Activated T-cell treated with anti-CD3 and anti-CD28 coated beads, Interleukin-2, amount 50 U/mL, for 24 hours (primary cell): ENCODE results near the gene HVCN1.
"Not testable (repeated sequence)": the region's sequence is repeated elsewhere in the genome, so short reads cannot be mapped to it uniquely, and the experiment has no call there.

Experiments
- DNase-seq: peaks from one replicate; pipeline ENCODE4 v3.0.0-alpha.2; 2020
- H3K27ac Mint-ChIP-seq: 2 replicates; pipeline ENCODE4 v1.8.0; 2020; ENCODE audit warnings: mild to moderate bottlenecking, mixed read lengths
- H3K27me3 Mint-ChIP-seq: 2 replicates; pipeline ENCODE4 v1.8.0; 2020; ENCODE audit warnings: mixed read lengths
- H3K36me3 Mint-ChIP-seq: 2 replicates; pipeline ENCODE4 v1.8.0; 2020; ENCODE audit warnings: low read depth, mixed read lengths
- H3K4me1 Mint-ChIP-seq: 2 replicates; pipeline ENCODE4 v1.8.0; 2020; ENCODE audit warnings: low read depth, mixed read lengths
- H3K4me3 Mint-ChIP-seq: 2 replicates; pipeline ENCODE4 v1.8.0; 2020; ENCODE audit warnings: mild to moderate bottlenecking, moderate library complexity, mixed read lengths
- H3K9me3 Mint-ChIP-seq: 2 replicates; pipeline ENCODE4 v1.8.0; 2020; ENCODE audit warnings: mixed read lengths

The HVCN1 gene

GRCh38 chr12:110688446-110689280, at the start of gene HVCN1:
Gene HVCN1, minus strand, starts transcription at chr12:110689115. Its CDS starts 5,870 bp downstream, at chr12:110683245.
- DNase-seq = peak; percentile 53
- Mint-ChIP-seq H3K36me3 (peaks cover 5% of the 10 kb centered on the region), H3K4me1 (peaks cover 30% of the 10 kb centered on the region), H3K9me3 (no peaks in the 10 kb centered on the region), H3K27ac (peak within 1 kb of the TSS; percentile 94), H3K27me3 (no peaks in the 10 kb centered on the region), H3K4me3 (peak within 1 kb of the TSS; percentile 82)

GRCh38 chr12:110737532-110737931, 48.6 kb upstream of the HVCN1 start:
- no peak for DNase-seq
- H3K27ac Mint-ChIP-seq = peak overlapping the region; percentile 89
- H3K27me3 Mint-ChIP-seq = no peaks in the 10 kb centered on the region
- H3K4me1 Mint-ChIP-seq = peaks cover 73% of the 10 kb centered on the region
- peak overlapping the region; percentile 99 for H3K4me3 Mint-ChIP-seq
- peaks cover 91% of the 10 kb centered on the region for H3K36me3 Mint-ChIP-seq
- H3K9me3 Mint-ChIP-seq = no peaks in the 10 kb centered on the region

- not testable (repeated sequence) for DNase-seq, H3K9me3 Mint-ChIP-seq, H3K27me3 Mint-ChIP-seq
- peaks cover 94% of the 10 kb centered on the region for H3K36me3 Mint-ChIP-seq
- peak overlapping the region; percentile 89 for H3K27ac Mint-ChIP-seq
- peak overlapping the region; percentile 51 for H3K4me3 Mint-ChIP-seq
- peaks cover 78% of the 10 kb centered on the region for H3K4me1 Mint-ChIP-seq
Measured at GRCh38 chr12:110737016-110737415, 48.1 kb upstream of the HVCN1 start.

GRCh38 chr12:110733900-110734299, 45.0 kb upstream of the HVCN1 start:
- Mint-ChIP-seq H3K27ac (peak overlapping the region; percentile 85), H3K4me1 (peaks cover 89% of the 10 kb centered on the region)

GRCh38 chr12:110733089-110733715, 44.3 kb upstream of the HVCN1 start:
- Mint-ChIP-seq H3K4me1 (peaks cover 89% of the 10 kb centered on the region), H3K9me3 (no peaks in the 10 kb centered on the region), H3K27ac (peak overlapping the region; percentile 85), H3K36me3 (peaks cover 97% of the 10 kb centered on the region), H3K27me3 (no peaks in the 10 kb centered on the region), H3K4me3 (no peak overlapping the region)
- DNase-seq = no peak

More at GRCh38 chr12:110733900-110734299, 45.0 kb upstream of the HVCN1 start:
- no peak for DNase-seq
- H3K9me3 Mint-ChIP-seq = no peaks in the 10 kb centered on the region
- no peaks in the 10 kb centered on the region for H3K27me3 Mint-ChIP-seq
- H3K4me3 Mint-ChIP-seq = peak overlapping the region; percentile 36
- H3K36me3 Mint-ChIP-seq = peaks cover 97% of the 10 kb centered on the region

- DNase-seq = no peak
- Mint-ChIP-seq H3K4me3 (no peak overlapping the region), H3K4me1 (peaks cover 87% of the 10 kb centered on the region), H3K36me3 (peaks cover 97% of the 10 kb centered on the region), H3K27ac (peak overlapping the region; percentile 85), H3K9me3 (no peaks in the 10 kb centered on the region), H3K27me3 (no peaks in the 10 kb centered on the region)
Measured at GRCh38 chr12:110732572-110732971, 43.7 kb upstream of the HVCN1 start.

- Mint-ChIP-seq H3K9me3 (no peaks in the 10 kb centered on the region), H3K27me3 (no peaks in the 10 kb centered on the region), H3K27ac (peak overlapping the region; percentile 67), H3K4me1 (peaks cover 90% of the 10 kb centered on the region), H3K4me3 (peak overlapping the region; percentile 27), H3K36me3 (peaks cover 99% of the 10 kb centered on the region)
- no peak for DNase-seq
Measured at GRCh38 chr12:110731479-110731878, 42.6 kb upstream of the HVCN1 start.

GRCh38 chr12:110728628-110729027, 39.7 kb upstream of the HVCN1 start:
- Mint-ChIP-seq H3K9me3 (no peaks in the 10 kb centered on the region), H3K36me3 (peaks cover 100% of the 10 kb centered on the region), H3K27me3 (no peaks in the 10 kb centered on the region), H3K27ac (peak overlapping the region; percentile 67), H3K4me3 (no peak overlapping the region), H3K4me1 (peaks cover 82% of the 10 kb centered on the region)
- no peak for DNase-seq

GRCh38 chr12:110726708-110727369, 37.9 kb upstream of the HVCN1 start:
- Mint-ChIP-seq H3K9me3 (no peaks in the 10 kb centered on the region), H3K4me3 (no peak overlapping the region), H3K27me3 (no peaks in the 10 kb centered on the region), H3K36me3 (peaks cover 100% of the 10 kb centered on the region), H3K27ac (peak overlapping the region; percentile 90), H3K4me1 (peaks cover 66% of the 10 kb centered on the region)
- DNase-seq = no peak

GRCh38 chr12:110726028-110726427, 37.1 kb upstream of the HVCN1 start:
- peaks cover 100% of the 10 kb centered on the region for H3K36me3 Mint-ChIP-seq

GRCh38 chr12:110725267-110725666, 36.4 kb upstream of the HVCN1 start:
- Mint-ChIP-seq H3K9me3 (no peaks in the 10 kb centered on the region), H3K4me3 (no peak overlapping the region), H3K27ac (peak overlapping the region; percentile 86), H3K36me3 (peaks cover 100% of the 10 kb centered on the region), H3K27me3 (no peaks in the 10 kb centered on the region), H3K4me1 (peaks cover 50% of the 10 kb centered on the region)
- DNase-seq = no peak

More at GRCh38 chr12:110726028-110726427, 37.1 kb upstream of the HVCN1 start:
- H3K4me3 Mint-ChIP-seq = no peak overlapping the region
- H3K27me3 Mint-ChIP-seq = no peaks in the 10 kb centered on the region
- no peak for DNase-seq
- H3K27ac Mint-ChIP-seq = peak overlapping the region; percentile 47
- no peaks in the 10 kb centered on the region for H3K9me3 Mint-ChIP-seq
- peaks cover 58% of the 10 kb centered on the region for H3K4me1 Mint-ChIP-seq

- Mint-ChIP-seq H3K27ac (peak overlapping the region; percentile 28), H3K36me3 (peaks cover 100% of the 10 kb centered on the region), H3K4me1 (peaks cover 39% of the 10 kb centered on the region)
- H3K27me3 Mint-ChIP-seq, H3K4me3 Mint-ChIP-seq, H3K9me3 Mint-ChIP-seq, DNase-seq: not testable (repeated sequence)
Measured at GRCh38 chr12:110722892-110723291, 34.0 kb upstream of the HVCN1 start.

- Mint-ChIP-seq H3K36me3 (peaks cover 100% of the 10 kb centered on the region), H3K4me3 (no peak overlapping the region), H3K27me3 (no peaks in the 10 kb centered on the region), H3K9me3 (no peaks in the 10 kb centered on the region), H3K4me1 (peaks cover 39% of the 10 kb centered on the region), H3K27ac (peak overlapping the region; percentile 18)
- no peak for DNase-seq
Measured at GRCh38 chr12:110721570-110721969, 32.7 kb upstream of the HVCN1 start.

GRCh38 chr12:110720516-110720915, 31.6 kb upstream of the HVCN1 start:
- DNase-seq = no peak
- no peak overlapping the region for H3K4me3 Mint-ChIP-seq
- peak overlapping the region; percentile 13 for H3K27ac Mint-ChIP-seq
- H3K27me3 Mint-ChIP-seq = no peaks in the 10 kb centered on the region
- H3K9me3 Mint-ChIP-seq = no peaks in the 10 kb centered on the region
- H3K36me3 Mint-ChIP-seq = peaks cover 94% of the 10 kb centered on the region
- peaks cover 32% of the 10 kb centered on the region for H3K4me1 Mint-ChIP-seq
